ENCODE results near the gene RPS15.

The RPS15 gene

DNA sequence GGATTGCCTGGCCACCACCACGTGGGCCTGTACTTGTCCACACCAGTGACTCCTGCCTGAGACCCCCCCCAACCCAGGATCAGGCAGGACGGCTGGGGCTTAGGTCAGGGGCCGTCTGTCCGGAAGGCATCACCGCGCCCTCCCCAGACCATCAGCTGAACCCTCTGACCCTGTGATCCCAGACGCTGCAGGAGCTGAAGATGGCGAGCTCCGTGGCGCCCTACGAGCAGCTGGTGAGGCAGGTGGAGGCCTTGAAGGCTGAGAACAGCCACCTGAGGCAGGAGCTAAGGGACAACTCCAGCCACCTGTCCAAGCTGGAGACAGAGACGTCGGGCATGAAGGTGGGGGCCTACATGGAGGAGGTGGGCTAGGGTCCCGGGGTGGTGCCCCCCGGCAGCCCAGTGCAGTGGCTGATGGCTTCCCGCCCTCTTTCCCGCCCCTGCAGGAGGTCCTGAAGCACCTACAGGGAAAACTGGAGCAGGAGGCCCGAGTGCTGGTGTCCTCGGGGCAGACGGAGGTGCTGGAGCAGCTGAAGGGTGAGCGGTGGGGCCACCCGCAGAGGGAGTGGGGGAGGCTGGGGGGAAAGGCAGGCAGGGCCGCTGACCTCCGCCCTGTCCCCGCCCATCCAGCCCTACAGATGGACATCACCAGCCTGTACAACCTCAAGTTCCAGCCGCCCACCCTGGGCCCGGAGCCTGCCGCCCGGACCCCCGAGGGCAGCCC lies 14.8 kb downstream of the RPS15 start:
- DNase-seq (ENCODE audit: low read depth in 2 of 2), result no peak

DNA sequence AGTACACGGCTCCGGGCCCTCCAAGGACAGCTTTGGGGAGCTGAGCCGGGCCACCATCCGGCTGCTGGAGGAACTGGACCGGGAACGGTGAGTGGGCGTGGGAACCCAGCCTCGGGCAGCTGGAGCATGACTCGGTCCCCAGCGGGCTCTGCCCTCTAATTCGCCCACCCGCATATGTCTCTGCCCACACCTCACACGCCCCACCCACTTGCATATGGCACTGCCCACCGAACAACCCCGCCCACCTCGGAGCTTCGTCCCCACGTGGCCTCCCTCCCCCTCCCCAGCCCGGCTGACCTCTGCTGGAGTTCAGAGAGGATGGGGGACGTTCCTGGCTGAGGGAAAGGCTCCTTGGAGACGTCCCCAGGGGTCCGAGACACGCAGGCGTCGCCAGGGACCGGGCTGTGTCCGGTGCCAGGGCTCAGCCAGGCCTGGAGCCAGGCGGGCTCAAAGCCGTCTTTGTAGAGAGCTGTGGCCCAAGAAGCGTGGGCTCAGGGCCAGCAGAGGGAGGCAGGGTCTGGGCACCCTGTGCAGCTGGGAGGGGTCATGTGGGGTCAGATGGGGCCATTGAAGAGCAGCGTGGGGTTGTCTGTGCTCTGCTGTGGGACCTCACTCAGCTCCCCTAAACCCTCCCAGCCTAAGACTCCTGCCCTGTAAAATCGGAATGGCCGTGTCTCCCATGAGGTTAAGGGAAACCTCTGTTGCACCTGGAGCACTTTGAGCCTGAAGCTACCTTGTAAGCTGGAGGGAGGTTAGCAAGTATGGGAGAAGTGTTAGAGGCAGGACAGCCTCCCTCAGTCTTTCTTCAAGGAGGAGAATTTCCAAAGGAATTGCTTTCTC lies 15.5 kb downstream of the RPS15 start:
- no peak for DNase-seq (ENCODE audit: low read depth in 2 of 2)

DNA sequence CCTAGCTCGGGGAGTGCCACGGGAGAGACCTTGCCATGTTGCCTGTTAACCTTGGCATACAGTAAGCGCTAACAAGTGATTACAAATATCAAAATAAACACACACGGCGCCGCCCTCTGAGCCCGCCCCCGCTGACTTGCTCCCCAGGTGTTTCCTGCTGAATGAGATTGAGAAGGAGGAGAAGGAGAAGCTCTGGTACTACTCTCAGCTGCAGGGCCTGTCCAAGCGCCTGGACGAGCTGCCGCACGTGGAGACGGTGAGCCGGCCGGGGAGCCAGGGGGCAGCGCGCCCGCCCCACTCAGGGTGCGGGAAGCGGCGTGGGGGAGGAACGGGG lies 16.8 kb downstream of the RPS15 start:
- no peak for DNase-seq (ENCODE audit: low read depth in 2 of 2)

DNA sequence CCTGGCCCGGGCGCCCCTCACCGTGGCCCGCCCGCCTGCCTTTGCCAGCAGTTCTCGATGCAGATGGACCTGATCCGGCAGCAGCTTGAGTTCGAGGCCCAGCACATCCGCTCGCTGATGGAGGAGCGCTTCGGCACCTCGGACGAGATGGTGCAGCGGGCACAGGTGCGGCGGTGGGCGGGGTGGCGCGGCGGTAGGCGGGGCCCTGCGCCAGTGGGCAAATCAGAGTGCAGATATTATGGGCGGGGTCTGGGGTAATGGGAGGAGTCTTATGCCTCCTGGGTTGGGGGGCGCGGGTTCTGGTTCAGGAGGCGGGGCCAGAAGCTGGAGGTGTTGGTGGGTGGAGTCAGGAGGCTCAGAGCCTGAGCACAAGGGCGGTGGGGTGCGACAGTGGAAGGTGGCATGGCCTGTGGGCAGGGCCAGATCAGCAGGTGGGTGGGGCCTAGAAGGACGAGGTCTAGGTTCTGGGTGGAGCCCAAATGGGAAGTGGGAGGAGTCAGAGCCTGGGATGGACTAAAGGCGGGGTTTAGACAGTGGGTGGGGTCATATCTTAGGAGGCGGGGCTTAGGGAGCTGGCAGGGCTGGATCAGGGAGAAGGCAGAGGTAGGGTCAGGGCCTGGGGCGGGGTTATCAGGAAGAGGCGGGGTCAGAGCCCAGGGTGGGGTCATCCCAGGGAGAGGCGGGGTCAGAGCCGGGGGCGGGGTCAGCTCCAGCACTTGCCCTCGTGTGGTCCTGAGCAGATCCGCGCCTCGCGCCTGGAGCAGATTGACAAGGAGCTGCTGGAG lies 17.3 kb downstream of the RPS15 start:
- no peak for DNase-seq (ENCODE audit: low read depth in 2 of 2)

DNA sequence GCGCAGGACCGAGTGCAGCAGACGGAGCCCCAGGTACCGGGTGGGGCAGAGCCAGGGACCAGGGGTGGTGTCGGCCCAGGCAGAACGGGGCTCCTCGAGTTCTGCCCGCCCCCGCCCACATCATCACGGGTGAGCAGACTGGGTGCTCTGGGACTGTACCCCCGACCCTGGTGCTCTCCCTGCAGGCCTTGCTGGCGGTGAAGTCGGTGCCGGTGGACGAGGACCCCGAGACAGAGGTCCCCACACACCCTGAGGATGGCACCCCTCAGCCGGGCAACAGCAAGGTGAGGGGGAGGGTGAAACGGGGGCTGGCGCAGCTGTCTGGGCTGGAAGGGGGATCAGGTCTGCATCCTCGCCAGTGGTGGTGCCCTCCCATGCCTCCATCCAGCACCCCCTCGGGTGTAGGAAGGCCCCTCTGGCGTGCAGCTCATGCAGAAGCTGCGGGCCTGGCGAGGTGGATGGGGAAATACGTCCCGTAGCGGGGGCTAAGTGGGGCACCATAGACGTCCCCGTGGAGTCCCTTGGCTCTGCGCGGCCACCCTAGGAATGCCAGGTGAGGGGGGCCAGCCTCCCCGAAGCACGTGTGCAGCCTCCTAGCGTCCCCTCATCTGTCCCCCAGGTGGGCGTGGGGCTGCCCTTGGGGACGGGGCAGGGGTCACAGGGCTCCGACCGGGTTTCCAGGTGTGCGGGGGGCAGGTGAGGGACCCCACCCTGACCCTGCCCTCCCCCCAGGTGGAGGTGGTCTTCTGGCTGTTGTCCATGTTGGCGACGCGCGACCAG lies 18.1 kb downstream of the RPS15 start:
- DNase-seq (ENCODE audit: low read depth in 2 of 2), result no peak

DNA sequence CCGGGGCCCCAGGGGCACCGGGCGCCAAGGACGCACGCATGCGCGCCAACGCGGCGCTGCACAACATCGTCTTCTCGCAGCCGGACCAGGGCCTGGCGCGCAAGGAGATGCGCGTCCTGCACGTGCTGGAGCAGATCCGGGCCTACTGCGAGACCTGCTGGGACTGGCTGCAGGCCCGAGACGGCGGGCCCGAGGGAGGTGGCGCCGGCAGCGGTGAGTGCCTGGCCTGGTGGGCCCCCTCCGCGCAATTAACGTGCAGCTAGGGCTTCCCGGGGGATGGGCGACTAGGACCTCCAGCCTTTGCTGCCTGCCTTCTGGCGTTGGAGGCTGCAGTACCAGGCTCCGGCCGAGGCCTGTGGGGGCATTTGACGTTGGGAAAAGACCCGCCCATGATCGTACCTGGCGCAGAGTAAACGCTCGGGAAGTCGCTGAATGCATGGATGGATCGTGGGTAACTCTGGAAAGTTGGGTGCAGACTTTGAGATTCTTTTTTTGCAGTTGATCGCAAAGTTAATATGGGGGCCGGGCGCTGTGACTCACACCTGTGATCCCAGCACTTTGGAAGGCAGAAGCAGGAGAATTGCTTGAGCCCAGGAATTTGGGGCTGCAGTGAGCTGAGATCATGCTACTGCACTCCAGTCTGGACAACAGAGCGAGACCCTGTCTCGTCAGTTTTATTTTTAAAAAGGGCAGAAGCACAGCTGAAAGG lies 19.0 kb downstream of the RPS15 start:
- no peak for DNase-seq (ENCODE audit: low read depth in 2 of 2)

DNA sequence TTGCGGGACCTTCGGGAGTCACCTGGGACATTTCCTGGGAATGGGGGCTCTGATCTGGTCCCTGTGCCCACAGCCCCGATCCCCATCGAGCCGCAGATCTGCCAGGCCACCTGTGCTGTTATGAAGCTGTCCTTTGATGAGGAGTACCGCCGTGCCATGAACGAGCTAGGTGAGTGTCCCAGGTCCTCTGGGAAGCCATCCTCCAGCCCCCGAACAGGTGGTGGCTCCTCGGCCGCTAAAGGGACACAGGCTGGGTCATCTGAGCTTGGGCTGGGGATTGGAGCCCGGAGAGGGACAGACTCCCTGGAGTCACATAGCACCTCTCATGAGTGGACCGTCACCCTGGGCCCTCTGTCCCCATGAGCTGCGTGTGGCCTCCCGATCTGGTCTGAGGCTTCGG lies 19.7 kb downstream of the RPS15 start:
- no peak for DNase-seq (ENCODE audit: low read depth in 2 of 2)

DNA sequence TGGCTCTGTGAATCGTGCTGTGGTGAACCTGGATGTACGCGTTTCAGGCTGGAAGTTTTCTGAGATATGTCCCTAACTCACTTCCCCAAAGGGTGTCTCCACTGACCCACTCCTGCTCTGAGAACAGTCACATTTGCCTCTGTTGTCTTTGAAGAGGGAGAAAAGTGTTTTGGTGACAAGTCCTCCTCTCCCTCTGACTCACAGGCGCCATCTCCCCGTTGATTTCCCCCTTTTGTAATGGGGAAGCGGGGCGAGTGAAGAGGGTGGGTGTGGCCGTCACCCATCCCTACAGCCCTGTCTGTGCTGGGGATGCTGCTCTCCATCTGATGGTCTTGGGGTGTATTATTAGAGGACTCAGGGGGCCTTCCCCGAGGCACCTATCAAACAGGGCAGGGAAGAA lies 21.3 kb downstream of the RPS15 start:
- no peak for DNase-seq (ENCODE audit: low read depth in 2 of 2)

DNA sequence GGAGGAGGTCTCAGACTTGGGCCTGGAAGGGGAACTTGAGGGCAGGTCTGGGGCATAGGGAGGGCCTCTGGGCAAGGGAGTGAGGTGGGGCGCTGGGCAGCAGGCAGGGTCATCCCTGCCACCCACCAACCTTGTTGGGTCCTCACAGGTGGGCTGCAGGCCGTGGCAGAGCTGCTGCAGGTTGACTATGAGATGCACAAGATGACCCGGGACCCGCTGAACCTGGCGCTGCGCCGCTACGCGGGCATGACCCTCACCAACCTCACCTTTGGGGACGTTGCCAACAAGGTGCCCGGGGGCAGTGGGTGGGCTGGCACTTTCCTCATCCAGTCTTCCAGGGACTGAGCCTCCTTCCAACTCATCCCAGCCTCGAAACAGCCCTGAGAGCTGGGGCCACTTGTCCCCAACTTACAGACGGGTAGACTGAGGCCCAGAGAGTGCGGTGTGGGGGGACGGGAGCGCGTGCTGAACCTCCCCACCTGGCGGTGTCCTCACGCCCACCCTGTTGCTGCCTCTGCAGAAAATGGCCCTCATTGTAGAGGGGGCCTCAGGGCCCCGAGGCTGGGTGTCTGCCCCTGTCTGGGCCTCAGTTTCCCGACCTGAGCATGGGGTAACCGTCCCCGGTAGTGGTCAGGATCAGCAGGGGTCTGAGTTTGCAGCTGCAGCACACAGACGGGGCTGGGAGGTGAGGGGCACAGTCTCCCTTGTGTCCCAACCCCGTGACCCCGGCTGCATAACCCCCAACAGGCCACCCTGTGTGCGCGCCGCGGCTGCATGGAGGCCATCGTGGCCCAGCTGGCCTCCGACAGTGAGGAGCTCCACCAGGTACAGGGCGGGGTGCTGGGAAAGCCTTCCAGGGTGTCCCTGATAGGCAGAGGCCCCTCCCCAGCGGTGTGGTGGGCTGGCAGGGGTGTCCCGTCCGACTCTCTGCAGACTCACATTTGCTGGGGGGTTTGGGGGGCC lies 22.1 kb downstream of the RPS15 start:
- no peak for DNase-seq (ENCODE audit: low read depth in 2 of 2)

DNA sequence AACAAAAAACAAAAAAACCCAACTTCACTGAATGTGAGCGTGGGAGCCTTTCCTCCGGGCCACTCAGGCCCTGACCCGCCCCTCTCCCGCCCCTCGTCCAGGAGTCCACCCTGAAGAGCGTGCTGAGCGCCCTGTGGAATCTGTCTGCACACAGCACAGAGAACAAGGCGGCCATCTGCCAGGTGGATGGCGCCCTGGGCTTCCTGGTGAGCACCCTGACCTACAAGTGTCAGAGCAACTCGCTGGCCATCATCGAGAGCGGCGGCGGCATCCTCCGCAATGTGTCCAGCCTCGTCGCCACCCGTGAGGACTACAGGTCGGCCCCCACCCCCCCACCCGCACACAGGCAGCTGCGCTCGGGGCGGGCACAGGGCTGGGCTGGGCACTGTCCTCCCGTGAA lies 23.7 kb downstream of the RPS15 start:
- DNase-seq (ENCODE audit: low read depth in 2 of 2), result no peak

DNA sequence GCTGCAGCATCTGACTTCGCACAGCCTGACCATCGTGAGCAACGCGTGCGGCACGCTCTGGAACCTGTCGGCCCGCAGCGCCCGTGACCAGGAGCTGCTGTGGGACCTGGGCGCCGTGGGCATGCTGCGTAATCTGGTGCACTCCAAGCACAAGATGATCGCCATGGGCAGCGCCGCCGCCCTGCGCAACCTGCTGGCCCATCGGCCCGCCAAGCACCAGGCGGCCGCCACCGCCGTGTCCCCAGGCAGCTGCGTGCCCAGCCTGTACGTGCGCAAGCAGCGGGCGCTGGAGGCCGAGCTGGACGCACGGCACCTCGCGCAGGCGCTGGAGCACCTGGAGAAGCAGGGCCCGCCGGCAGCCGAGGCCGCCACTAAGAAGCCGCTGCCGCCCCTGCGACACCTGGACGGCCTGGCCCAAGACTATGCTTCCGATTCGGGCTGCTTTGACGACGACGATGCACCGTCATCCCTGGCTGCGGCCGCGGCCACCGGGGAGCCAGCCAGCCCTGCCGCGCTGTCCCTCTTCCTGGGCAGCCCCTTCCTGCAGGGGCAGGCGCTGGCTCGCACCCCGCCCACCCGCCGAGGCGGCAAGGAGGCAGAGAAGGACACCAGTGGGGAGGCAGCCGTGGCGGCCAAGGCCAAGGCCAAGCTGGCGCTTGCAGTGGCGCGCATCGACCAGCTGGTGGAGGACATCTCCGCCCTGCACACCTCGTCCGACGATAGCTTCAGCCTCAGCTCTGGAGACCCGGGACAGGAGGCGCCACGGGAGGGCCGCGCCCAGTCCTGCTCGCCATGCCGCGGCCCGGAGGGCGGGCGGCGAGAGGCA lies 27.2 kb downstream of the RPS15 start:
- no peak for DNase-seq (ENCODE audit: low read depth in 2 of 2)

DNA sequence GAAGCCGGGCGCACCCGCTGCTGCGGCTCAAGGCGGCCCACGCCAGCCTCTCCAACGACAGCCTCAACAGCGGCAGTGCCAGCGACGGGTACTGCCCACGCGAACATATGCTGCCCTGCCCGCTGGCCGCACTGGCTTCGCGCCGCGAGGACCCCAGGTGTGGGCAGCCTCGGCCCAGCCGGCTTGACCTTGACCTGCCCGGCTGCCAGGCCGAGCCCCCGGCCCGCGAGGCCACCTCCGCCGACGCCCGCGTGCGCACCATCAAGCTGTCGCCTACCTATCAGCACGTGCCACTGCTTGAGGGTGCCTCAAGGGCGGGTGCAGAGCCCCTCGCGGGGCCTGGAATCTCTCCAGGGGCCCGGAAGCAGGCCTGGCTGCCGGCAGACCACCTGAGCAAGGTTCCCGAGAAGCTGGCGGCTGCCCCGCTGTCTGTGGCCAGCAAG lies 27.8 kb downstream of the RPS15 start:
- DNase-seq (ENCODE audit: low read depth in 2 of 2), result no peak

DNA sequence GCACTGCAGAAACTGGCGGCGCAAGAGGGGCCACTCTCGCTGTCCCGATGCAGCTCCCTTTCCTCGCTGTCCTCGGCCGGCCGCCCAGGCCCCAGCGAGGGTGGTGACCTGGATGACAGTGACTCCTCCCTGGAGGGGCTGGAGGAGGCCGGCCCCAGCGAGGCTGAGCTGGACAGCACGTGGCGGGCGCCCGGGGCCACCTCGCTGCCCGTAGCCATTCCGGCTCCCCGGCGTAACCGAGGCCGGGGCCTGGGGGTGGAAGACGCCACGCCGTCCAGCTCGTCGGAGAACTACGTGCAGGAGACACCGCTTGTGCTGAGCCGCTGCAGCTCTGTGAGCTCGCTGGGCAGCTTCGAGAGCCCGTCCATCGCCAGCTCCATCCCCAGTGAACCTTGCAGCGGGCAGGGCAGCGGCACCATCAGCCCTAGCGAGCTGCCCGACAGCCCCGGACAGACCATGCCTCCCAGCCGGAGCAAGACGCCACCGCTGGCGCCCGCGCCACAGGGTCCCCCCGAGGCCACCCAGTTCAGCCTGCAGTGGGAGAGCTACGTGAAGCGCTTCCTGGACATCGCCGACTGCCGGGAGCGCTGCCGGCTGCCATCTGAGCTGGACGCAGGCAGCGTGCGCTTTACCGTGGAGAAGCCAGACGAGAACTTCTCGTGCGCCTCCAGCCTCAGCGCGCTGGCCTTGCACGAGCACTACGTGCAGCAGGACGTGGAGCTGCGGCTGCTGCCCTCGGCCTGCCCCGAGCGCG lies 28.4 kb downstream of the RPS15 start:
- no peak for DNase-seq (ENCODE audit: low read depth in 2 of 2)

DNA sequence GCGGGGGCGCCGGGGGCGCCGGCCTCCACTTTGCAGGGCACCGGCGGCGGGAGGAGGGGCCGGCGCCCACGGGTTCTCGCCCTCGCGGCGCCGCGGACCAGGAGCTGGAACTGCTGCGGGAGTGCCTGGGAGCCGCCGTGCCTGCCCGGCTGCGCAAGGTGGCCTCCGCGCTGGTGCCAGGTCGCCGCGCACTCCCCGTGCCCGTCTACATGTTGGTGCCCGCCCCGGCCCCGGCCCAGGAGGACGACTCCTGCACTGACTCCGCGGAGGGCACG lies 29.0 kb downstream of the RPS15 start:
- no peak for DNase-seq (ENCODE audit: low read depth in 2 of 2)

DNA sequence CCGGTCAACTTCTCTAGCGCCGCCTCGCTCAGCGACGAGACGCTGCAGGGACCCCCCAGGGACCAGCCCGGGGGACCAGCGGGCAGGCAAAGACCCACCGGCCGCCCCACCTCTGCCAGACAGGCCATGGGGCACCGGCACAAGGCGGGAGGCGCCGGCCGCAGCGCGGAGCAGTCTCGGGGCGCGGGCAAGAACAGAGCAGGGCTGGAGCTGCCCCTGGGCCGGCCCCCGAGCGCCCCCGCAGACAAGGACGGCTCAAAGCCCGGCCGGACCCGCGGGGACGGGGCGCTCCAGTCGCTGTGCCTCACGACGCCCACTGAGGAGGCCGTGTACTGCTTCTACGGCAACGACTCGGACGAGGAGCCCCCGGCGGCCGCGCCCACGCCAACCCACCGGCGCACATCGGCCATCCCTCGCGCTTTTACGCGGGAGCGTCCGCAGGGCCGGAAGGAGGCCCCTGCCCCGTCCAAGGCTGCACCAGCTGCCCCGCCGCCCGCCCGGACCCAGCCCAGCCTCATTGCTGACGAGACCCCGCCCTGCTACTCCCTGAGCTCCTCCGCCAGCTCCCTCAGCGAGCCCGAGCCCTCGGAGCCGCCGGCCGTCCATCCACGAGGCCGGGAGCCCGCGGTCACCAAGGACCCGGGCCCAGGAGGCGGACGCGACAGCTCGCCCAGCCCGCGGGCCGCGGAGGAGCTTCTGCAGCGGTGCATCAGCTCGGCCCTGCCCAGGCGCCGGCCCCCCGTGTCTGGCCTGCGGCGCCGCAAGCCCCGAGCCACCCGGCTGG lies 29.5 kb downstream of the RPS15 start:
- DNase-seq (ENCODE audit: low read depth in 2 of 2), result no peak

DNA sequence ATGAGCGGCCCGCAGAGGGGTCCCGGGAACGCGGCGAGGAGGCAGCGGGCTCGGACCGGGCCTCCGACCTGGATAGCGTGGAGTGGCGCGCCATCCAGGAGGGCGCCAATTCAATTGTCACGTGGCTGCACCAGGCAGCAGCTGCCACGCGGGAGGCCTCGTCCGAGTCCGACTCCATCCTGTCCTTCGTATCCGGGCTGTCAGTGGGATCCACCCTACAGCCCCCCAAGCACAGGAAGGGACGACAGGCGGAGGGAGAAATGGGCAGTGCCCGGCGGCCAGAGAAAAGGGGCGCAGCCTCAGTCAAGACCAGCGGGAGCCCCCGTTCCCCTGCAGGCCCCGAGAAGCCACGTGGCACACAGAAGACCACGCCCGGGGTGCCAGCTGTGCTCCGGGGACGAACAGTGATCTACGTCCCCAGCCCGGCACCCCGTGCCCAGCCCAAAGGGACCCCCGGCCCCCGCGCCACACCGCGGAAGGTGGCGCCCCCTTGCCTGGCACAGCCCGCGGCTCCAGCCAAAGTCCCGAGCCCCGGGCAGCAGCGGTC lies 30.2 kb downstream of the RPS15 start:
- DNase-seq (ENCODE audit: low read depth in 2 of 2), result no peak

DNA sequence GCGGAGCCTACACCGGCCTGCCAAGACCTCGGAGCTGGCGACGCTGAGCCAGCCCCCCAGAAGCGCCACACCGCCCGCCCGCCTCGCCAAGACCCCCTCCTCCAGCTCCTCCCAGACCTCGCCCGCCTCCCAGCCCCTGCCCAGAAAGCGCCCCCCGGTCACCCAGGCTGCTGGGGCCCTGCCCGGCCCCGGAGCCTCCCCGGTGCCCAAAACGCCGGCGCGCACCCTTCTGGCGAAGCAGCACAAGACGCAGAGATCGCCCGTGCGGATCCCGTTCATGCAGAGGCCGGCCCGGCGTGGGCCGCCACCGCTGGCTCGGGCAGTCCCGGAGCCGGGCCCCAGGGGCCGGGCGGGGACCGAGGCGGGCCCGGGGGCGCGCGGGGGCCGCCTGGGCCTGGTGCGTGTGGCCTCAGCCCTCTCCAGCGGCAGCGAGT lies 30.6 kb downstream of the RPS15 start:
- DNase-seq (ENCODE audit: low read depth in 2 of 2), result peak in 1 of 2 donors; percentile 52

All from stimulated activated CD4-positive, alpha-beta T cell treated with anti-CD3 and anti-CD28 coated beads, Interleukin-1b, Interleukin-23, amount 100 ng/mL, for 4 hours (primary cell).